ENCODE results near the gene PGC.

The PGC gene

GRCh38 chr6:41706876-41707564 lies 40.2 kb downstream of the PGC start:
- peaks cover 96% of the 10 kb centered on the region for H3K79me2 ChIP-seq (ENCODE audit: low read length)
- H3K4me2 ChIP-seq (ENCODE audit: low read length), result peak overlapping the region; percentile 95
- H3K27ac ChIP-seq (ENCODE audit: low read length), result peak overlapping the region; percentile 95
- no peaks in the 10 kb centered on the region for H3K9me3 ChIP-seq (ENCODE audit: insufficient read depth, low read length)
- H4K20me1 ChIP-seq (ENCODE audit: insufficient read depth, low read length), result peaks cover 34% of the 10 kb centered on the region
- H2AFZ ChIP-seq (ENCODE audit: low read depth, low read length), result no peak overlapping the region
- TF ChIP-seq EZH2phosphoT487 (IDR thresholded peaks at IDR 0.05; ENCODE audit: low read depth) (no peak), CTCF (IDR thresholded peaks at IDR 0.05; ENCODE audit: low read depth, low read length) (no peak)
- peak overlapping the region; percentile 94 for H3K9ac ChIP-seq (ENCODE audit: low read length)
- peak overlapping the region; percentile 70 for H3K4me3 ChIP-seq (ENCODE audit: low read length)
- H3K27me3 ChIP-seq (ENCODE audit: low read depth, low read length), result no peaks in the 10 kb centered on the region
- H3K36me3 ChIP-seq (replicated peaks; ENCODE audit: low read depth, low read length), result peaks cover 44% of the 10 kb centered on the region
- peaks cover 57% of the 10 kb centered on the region for H3K4me1 ChIP-seq (ENCODE audit: low read length)

GRCh38 chr6:41705996-41706835 lies 41.0 kb downstream of the PGC start:
- H2AFZ ChIP-seq (ENCODE audit: low read depth, low read length), result no peak overlapping the region
- H3K9me3 ChIP-seq (ENCODE audit: insufficient read depth, low read length), result no peaks in the 10 kb centered on the region
- peaks cover 57% of the 10 kb centered on the region for H3K4me1 ChIP-seq (ENCODE audit: low read length)
- peaks cover 44% of the 10 kb centered on the region for H3K36me3 ChIP-seq (replicated peaks; ENCODE audit: low read depth, low read length)
- peak overlapping the region; percentile 95 for H3K4me2 ChIP-seq (ENCODE audit: low read length)
- no peaks in the 10 kb centered on the region for H3K27me3 ChIP-seq (ENCODE audit: low read depth, low read length)
- peak; percentile 99 for TF ChIP-seq CTCF (IDR thresholded peaks at IDR 0.05; ENCODE audit: low read depth, low read length)
- TF ChIP-seq EZH2phosphoT487 (IDR thresholded peaks at IDR 0.05; ENCODE audit: low read depth), result no peak
- H3K27ac ChIP-seq (ENCODE audit: low read length), result peak overlapping the region; percentile 95
- H3K79me2 ChIP-seq (ENCODE audit: low read length), result peaks cover 95% of the 10 kb centered on the region
- peak overlapping the region; percentile 77 for H3K4me3 ChIP-seq (ENCODE audit: low read length)
- H4K20me1 ChIP-seq (ENCODE audit: insufficient read depth, low read length), result peaks cover 32% of the 10 kb centered on the region
- H3K9ac ChIP-seq (ENCODE audit: low read length), result peak overlapping the region; percentile 98

- H3K9ac ChIP-seq (ENCODE audit: low read length), result peak overlapping the region; percentile 98
- peaks cover 32% of the 10 kb centered on the region for H4K20me1 ChIP-seq (ENCODE audit: insufficient read depth, low read length)
- peaks cover 95% of the 10 kb centered on the region for H3K79me2 ChIP-seq (ENCODE audit: low read length)
- peaks cover 38% of the 10 kb centered on the region for H3K36me3 ChIP-seq (replicated peaks; ENCODE audit: low read depth, low read length)
- H3K27ac ChIP-seq (ENCODE audit: low read length), result peak overlapping the region; percentile 95
- H3K4me1 ChIP-seq (ENCODE audit: low read length), result peaks cover 57% of the 10 kb centered on the region
- no peak for TF ChIP-seq EZH2phosphoT487 (IDR thresholded peaks at IDR 0.05; ENCODE audit: low read depth)
- no peak for TF ChIP-seq CTCF (IDR thresholded peaks at IDR 0.05; ENCODE audit: low read depth, low read length)
- no peak overlapping the region for H2AFZ ChIP-seq (ENCODE audit: low read depth, low read length)
- H3K4me2 ChIP-seq (ENCODE audit: low read length), result peak overlapping the region; percentile 95
- H3K9me3 ChIP-seq (ENCODE audit: insufficient read depth, low read length), result no peaks in the 10 kb centered on the region
- peak overlapping the region; percentile 77 for H3K4me3 ChIP-seq (ENCODE audit: low read length)
- H3K27me3 ChIP-seq (ENCODE audit: low read depth, low read length), result no peaks in the 10 kb centered on the region
These were observed 41.7 kb downstream of the PGC start for GRCh38 chr6:41705311-41705995.
